ENCODE data around the gene APOBEC2. TPM values are rescaled to one million over a fixed set of nuclear protein-coding genes. Genes with fewer than 3 reads are reported as not detected.

The APOBEC2 gene
- total RNA-seq, 1 donor from 2014 or later, result not detected

DNA sequence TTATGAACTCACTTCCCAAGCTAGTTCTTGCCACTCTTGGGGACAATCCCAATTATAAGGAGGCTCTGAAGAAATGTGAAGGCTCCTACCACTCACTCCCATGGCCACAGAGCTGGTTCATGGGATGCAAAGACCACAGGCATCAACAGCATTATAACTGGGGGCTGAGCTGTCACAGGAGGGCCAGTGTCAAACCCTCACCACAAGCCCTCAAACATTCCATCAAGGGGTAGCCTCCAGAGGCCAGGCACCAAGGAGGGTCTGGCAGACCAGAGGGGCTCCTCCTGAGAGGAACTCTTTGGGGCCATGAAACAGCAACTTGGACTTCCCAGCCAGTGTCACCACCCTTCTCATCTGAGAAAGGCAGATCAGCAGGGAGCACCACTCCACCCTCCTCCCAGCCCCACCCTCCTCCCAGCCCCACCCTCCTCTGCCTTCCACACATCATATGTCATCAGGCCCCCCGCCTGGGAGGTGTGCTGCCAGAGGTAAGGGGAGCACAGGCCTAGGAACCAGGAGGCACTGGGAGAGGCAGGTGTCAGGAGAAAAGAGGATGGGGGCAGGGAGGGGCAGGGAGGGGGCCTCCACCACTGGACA, 12.0 kb upstream of the APOBEC2 start:
- POLR2A ChIA-PET, result no interaction called here
- Mint-ChIP-seq H3K27me3 (no peaks in the 10 kb centered on the region), H3K27ac (no peak overlapping the region), H3K9me3 (no peaks in the 10 kb centered on the region), H3K4me3 (no peak overlapping the region), H3K4me1 (no peaks in the 10 kb centered on the region), H3K36me3 (ENCODE audit: low read depth) (peaks cover 1% of the 10 kb centered on the region)
- DNase-seq (no peak), ATAC-seq (ENCODE audit: low read depth) (no peak)
- no peak for TF ChIP-seq CTCF (IDR thresholded peaks at IDR 0.05)
- intact Hi-C loops (cut with micrococcal nuclease), result no loop called here
- CTCF ChIA-PET, result no interaction called here

DNA sequence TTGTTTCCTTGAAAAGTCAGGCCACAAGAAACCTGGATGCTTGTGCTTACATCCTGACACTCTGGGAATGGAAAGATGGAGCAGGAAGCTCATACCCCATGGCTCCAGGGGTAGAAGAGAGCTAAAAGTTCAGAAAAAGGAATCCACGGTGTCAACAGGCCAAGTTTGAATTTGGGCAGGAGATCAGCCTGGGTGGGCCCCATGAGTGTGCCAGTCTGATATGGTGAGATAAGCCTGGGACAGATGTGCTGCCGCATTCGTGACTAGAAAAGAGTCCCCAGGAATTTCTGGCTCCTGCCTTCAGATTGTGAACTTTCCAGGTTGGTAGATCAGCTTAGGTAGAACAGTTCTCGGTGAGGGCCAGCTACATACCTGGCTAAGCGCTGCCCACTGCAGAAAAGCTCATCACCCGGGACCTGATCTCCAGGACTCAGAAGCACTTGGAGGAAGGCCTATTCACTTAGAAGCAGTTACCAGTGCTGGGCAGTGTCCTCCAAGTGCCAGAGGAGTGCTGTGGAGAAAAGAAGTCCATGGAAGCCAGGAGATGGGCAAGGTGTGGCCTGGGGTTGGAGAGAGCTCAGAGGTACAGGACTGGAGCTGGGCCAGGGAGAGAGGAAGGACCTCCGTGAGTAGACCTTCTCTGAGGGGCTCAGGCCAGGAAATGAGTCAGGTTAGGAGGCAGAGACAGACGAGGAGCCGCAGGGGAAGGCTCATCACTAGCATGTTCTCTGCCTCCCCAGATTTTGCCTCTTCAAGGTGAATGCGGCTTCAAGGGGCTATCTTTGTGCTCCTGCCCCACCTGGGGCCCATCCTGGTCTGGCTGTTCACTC, 10.6 kb upstream of the APOBEC2 start, which contains the start of gene TSPO2:
Gene TSPO2, plus strand, starts transcription at position 242 of the 830 bp plus-strand sequence. Its CDS starts 519 bp downstream, at position 761.
- Mint-ChIP-seq H3K9me3 (no peaks in the 10 kb centered on the region), H3K36me3 (ENCODE audit: low read depth) (peaks cover 1% of the 10 kb centered on the region), H3K27me3 (no peaks in the 10 kb centered on the region), H3K27ac (no peak within 1 kb of the TSS), H3K4me1 (no peaks in the 10 kb centered on the region), H3K4me3 (no peak within 1 kb of the TSS)
- ATAC-seq (ENCODE audit: low read depth) (no peak), DNase-seq (no peak)
- no peak for TF ChIP-seq CTCF (IDR thresholded peaks at IDR 0.05)
- intact Hi-C loops (cut with micrococcal nuclease), result no loop called here
- ChIA-PET POLR2A (no interaction called here), CTCF (no interaction called here)

- Mint-ChIP-seq H3K36me3 (ENCODE audit: low read depth) (peaks cover 4% of the 10 kb centered on the region), H3K4me1 (no peaks in the 10 kb centered on the region), H3K9me3 (no peaks in the 10 kb centered on the region), H3K4me3 (no peak overlapping the region), H3K27me3 (no peaks in the 10 kb centered on the region), H3K27ac (no peak overlapping the region)
- TF ChIP-seq CTCF (IDR thresholded peaks at IDR 0.05), result no peak
- no peak for ATAC-seq (ENCODE audit: low read depth)
- intact Hi-C loops (cut with micrococcal nuclease), result no loop called here
- CTCF ChIA-PET, result no interaction called here
- POLR2A ChIA-PET, result no interaction called here
- DNase-seq, result no peak
These were observed 9.9 kb upstream of the APOBEC2 start for GRCh38 chr6:41043151-41043550.

- no peak for DNase-seq
- intact Hi-C loops (cut with micrococcal nuclease), result no loop called here
- CTCF ChIA-PET, result interaction anchor here (1.2 kb wide), 1 partner anchor 17 kb away, joined by 5 read pairs; no protein-coding TSS in a partner anchor
- Mint-ChIP-seq H3K4me1 (no peaks in the 10 kb centered on the region), H3K4me3 (no peak overlapping the region), H3K9me3 (no peaks in the 10 kb centered on the region), H3K27ac (no peak overlapping the region), H3K36me3 (ENCODE audit: low read depth) (peaks cover 7% of the 10 kb centered on the region), H3K27me3 (no peaks in the 10 kb centered on the region)
- no peak for ATAC-seq (ENCODE audit: low read depth)
- POLR2A ChIA-PET, result no interaction called here
- no peak for TF ChIP-seq CTCF (IDR thresholded peaks at IDR 0.05)
These were observed 7.3 kb upstream of the APOBEC2 start for GRCh38 chr6:41045664-41046063.

GRCh38 chr6:41046084-41046483, 6.9 kb upstream of the APOBEC2 start:
- intact Hi-C loops (cut with micrococcal nuclease), result no loop called here
- no peak overlapping the region for H3K27ac Mint-ChIP-seq
- peaks cover 7% of the 10 kb centered on the region for H3K36me3 Mint-ChIP-seq (ENCODE audit: low read depth)
- no peaks in the 10 kb centered on the region for H3K4me1 Mint-ChIP-seq
- DNase-seq, result no peak
- no peaks in the 10 kb centered on the region for H3K27me3 Mint-ChIP-seq
- H3K9me3 Mint-ChIP-seq, result no peaks in the 10 kb centered on the region
- POLR2A ChIA-PET, result no interaction called here
- H3K4me3 Mint-ChIP-seq, result no peak overlapping the region
- ATAC-seq (ENCODE audit: low read depth), result no peak
- CTCF ChIA-PET, result interaction anchor here (1.2 kb wide), 1 partner anchor 18 kb away, joined by 5 read pairs; no protein-coding TSS in a partner anchor
- TF ChIP-seq CTCF (IDR thresholded peaks at IDR 0.05), result no peak

Data from activated B cell treated with CpG ODN at 0.5 μM for 24 hours (primary cell).